GM12878 (cell line): Measurements from ENCODE around the gene MINAR2. TPM values are rescaled to one million over a fixed set of nuclear protein-coding genes. Genes with fewer than 3 reads are reported as not detected.

Experiments
- ATAC-seq: fragments of 200-7000 bp; cut with Tn5 transposase; 3 replicates; pipeline ENCODE4 v1.9.1; 2020; ENCODE audit warnings: mild to moderate bottlenecking, moderate library complexity
- Bru-seq: library from RNA; stranded (reverse); fragments of 400-500 nt; gene quantifications from one replicate; lab custom pipeline; 2021; lab: Mats Ljungman, UMichigan
- BruChase-seq, 2 experiments: library from RNA; stranded (reverse); fragments of 400-500 nt; gene quantifications; one replicate each; lab custom pipeline; 2021; lab: Mats Ljungman, UMichigan
- BruUV-seq: library from RNA; stranded (reverse); fragments of 400-500 nt; replicated peaks from 2 replicates; lab custom pipeline; 2021; lab: Mats Ljungman, UMichigan
- CTCF ChIA-PET: fragments of 300-600 bp; sonication (Branson Sonifier 250); formaldehyde crosslinking; extraction: SDS; loops from one replicate; lab custom pipeline; 2021; ENCODE audit warnings: inconsistent platforms; lab: Yijun Ruan, JAX
- POLR2A ChIA-PET: fragments of 350-600 bp; formaldehyde crosslinking; extraction: SDS; loops from one replicate; lab custom pipeline; 2021; ENCODE audit warnings: inconsistent platforms; lab: Charles Lee
- RAD21 ChIA-PET: fragments of 300-600 bp; sonication (Branson Sonifier 250); formaldehyde crosslinking; loops from one replicate; lab custom pipeline; 2023; ENCODE audit warnings: antibody characterized with exemption; ENCODE audit not compliant: unreplicated experiment; lab: Charles Lee
- SMC1A ChIA-PET: fragments of 300-600 bp; sonication (Branson Sonifier 250); formaldehyde crosslinking; loops from one replicate; lab custom pipeline; 2023; ENCODE audit not compliant: unreplicated experiment, uncharacterized antibody; lab: Charles Lee
- DNase-seq: peaks from one replicate; pipeline ENCODE4 v3.0.0-alpha.2; 2011; ENCODE audit warnings: low read depth, low spot score
- FAIRE-seq: peaks from 3 replicates; lab custom pipeline; 2011; peaks lifted over from hg19 to GRCh38; lab: Jason Lieb, UNC
- H2AFZ ChIP-seq: 2 replicates; pipeline ENCODE4 v1.6.0; 2011; ENCODE audit warnings: low read depth, low read length, control low read depth; ENCODE audit not compliant: control insufficient read depth
- H3K27ac ChIP-seq: 2 replicates; pipeline ENCODE4 v1.5.1; 2011; ENCODE audit warnings: control low read depth; ENCODE audit not compliant: control insufficient read depth, insufficient read depth
- H3K27me3 ChIP-seq, 2 experiments: replicated peaks in 1 of 2; 2 replicates each; pipeline versions ENCODE4 v1.6.0 to v1.6.1; 2011; ENCODE audit warnings: low read length in 1 of 2; ENCODE audit not compliant: control insufficient read depth in 2 of 2, insufficient read depth in 2 of 2
- H3K36me3 ChIP-seq, 2 experiments: 2 replicates each; pipeline ENCODE4 v1.5.1; 2011; ENCODE audit warnings: low read length in 1 of 2; ENCODE audit not compliant: control insufficient read depth in 2 of 2, insufficient read depth in 2 of 2
- H3K4me1 ChIP-seq: 2 replicates; pipeline ENCODE4 v1.6.1; 2011; ENCODE audit warnings: mild to moderate bottlenecking, low read length, moderate library complexity, mixed read lengths; ENCODE audit not compliant: control insufficient read depth, insufficient read depth
- H3K4me2 ChIP-seq: 2 replicates; pipeline ENCODE4 v1.6.0; 2011; ENCODE audit warnings: control low read depth; ENCODE audit not compliant: control insufficient read depth, insufficient read depth
- H3K4me3 ChIP-seq: fragments of 200-600 bp; sonication (generic); 2 replicates; pipeline ENCODE4 v1.5.1; 2016
- H3K79me2 ChIP-seq: 2 replicates; pipeline ENCODE4 v1.6.0; 2011; ENCODE audit warnings: low read length; ENCODE audit not compliant: control insufficient read depth, insufficient read depth
- H3K9ac ChIP-seq: 2 replicates; pipeline ENCODE4 v1.8.0; 2011; ENCODE audit warnings: low read length, control low read depth, mixed read lengths; ENCODE audit not compliant: control insufficient read depth, insufficient read depth
- H3K9me3 ChIP-seq: replicated peaks from 3 replicates; pipeline ENCODE4 v1.5.1; 2011; ENCODE audit warnings: mild to moderate bottlenecking, low read length; ENCODE audit not compliant: control insufficient read depth, insufficient read depth
- H4K20me1 ChIP-seq: 2 replicates; pipeline ENCODE4 v1.6.0; 2011; ENCODE audit not compliant: control insufficient read depth, insufficient read depth
- EP300 ChIP-seq, 2 experiments: fragments of 150-350 bp in 1 of 2; IDR thresholded peaks; 2 replicates each; pipeline ENCODE4 v1.6.1; 2011 to 2012; ENCODE audit warnings: low read depth in 2 of 2, low read length in 2 of 2, borderline replicate concordance in 1 of 2, improper control_type of control experiment in 1 of 2, inconsistent platforms in 1 of 2; ENCODE audit not compliant: control insufficient read depth in 1 of 2
- GABPA ChIP-seq: IDR thresholded peaks from 2 replicates; pipeline ENCODE4 v1.6.1; 2014; ENCODE audit warnings: antibody characterized with exemption, low read depth, mild to moderate bottlenecking, inconsistent platforms
- MEF2B ChIP-seq: fragments of 450-650 bp; IDR thresholded peaks from 2 replicates; pipeline ENCODE4 v1.6.1; 2018; ENCODE audit warnings: mild to moderate bottlenecking, moderate library complexity; ENCODE audit not compliant: partially characterized antibody, poor library complexity, severe bottlenecking
- MTA3 ChIP-seq: IDR thresholded peaks from 2 replicates; pipeline ENCODE4 v1.6.1; 2012; ENCODE audit warnings: low read length, inconsistent platforms, borderline replicate concordance
- PAX8 ChIP-seq: fragments of 450-650 bp; IDR thresholded peaks from 2 replicates; pipeline ENCODE4 v1.6.1; 2017; ENCODE audit warnings: mild to moderate bottlenecking, moderate library complexity
- RB1 ChIP-seq: fragments of 450-650 bp; formaldehyde crosslinking; IDR thresholded peaks from 2 replicates; pipeline ENCODE4 v1.6.1; 2017; ENCODE audit warnings: mild to moderate bottlenecking, borderline replicate concordance
- RCOR1 ChIP-seq: conservative IDR thresholded peaks from 2 replicates; pipeline ENCODE4 v1.6.1; 2012; ENCODE audit warnings: low read depth, low read length, improper control_type of control experiment
- SIX5 ChIP-seq: IDR thresholded peaks from 2 replicates; pipeline ENCODE4 v1.6.1; 2011; ENCODE audit warnings: mild to moderate bottlenecking, low read depth, low read length, moderate library complexity; ENCODE audit not compliant: severe bottlenecking
- SMARCA5 ChIP-seq: fragments of 450-650 bp; IDR thresholded peaks from 2 replicates; pipeline ENCODE4 v1.6.1; 2017; ENCODE audit warnings: mild to moderate bottlenecking
- SP1 ChIP-seq: IDR thresholded peaks from one replicate; pipeline ENCODE4 v1.6.1; 2011; ENCODE audit warnings: low read depth, low read length
- SUZ12 ChIP-seq: fragments of 200-600 bp; sonication (generic); IDR thresholded peaks from one replicate; pipeline ENCODE4 v1.6.1; 2018; ENCODE audit warnings: antibody characterized with exemption, mild to moderate bottlenecking; ENCODE audit not compliant: unreplicated experiment
- WRNIP1 ChIP-seq: IDR thresholded peaks from 2 replicates; pipeline ENCODE4 v1.6.1; 2011; ENCODE audit warnings: low read depth, low read length, improper control_type of control experiment, borderline replicate concordance
- WGBS: methylation state at CpG from one replicate; pipeline ENCODE4 v1.1.6; 2016; ENCODE audit warnings: low lambda C conversion rate; ENCODE audit not compliant: insufficient replicate concordance, insufficient coverage; ENCODE audit errors: missing lambda C conversion rate; 5-methylcytosine and 5-hydroxymethylcytosine counted together
- in situ Hi-C: fragments of 300-500 bp; cut with MboI; formaldehyde crosslinking; loops from 9 replicates; pipeline ENCODE4 v1.14.3; 2018; ENCODE audit warnings: mixed read lengths
- intact Hi-C: fragments of 100-400 bp; cut with micrococcal nuclease; formaldehyde crosslinking; loops from one replicate; pipeline ENCODE4 v1.14.2; 2022; ENCODE audit not compliant: unreplicated experiment
- long read RNA-seq, 2 experiments: library from polyadenylated mRNA; unstranded; transcript quantifications; one replicate each; pipeline ENCODE4 v2.0.0, GENCODE V29; 2019 to 2020
- polyA minus RNA-seq, 3 experiments: library from RNA; depleted of rRNA, polyadenylated mRNA; stranded (reverse); fragments of >200 nt; gene quantifications; 2 replicates each; pipeline ENCODE4 v1.2.3, GENCODE V29; 2011
- polyA plus RNA-seq, 11 experiments: library from polyadenylated mRNA; depleted of rRNA in 4 of 11; unstranded in 6 of 11; stranded (reverse) in 5 of 11; fragments of >200 nt; fragmentation: Nextera tagmentation in 4 of 11; fragmentation: Illumina TruSeq in 1 of 11; extraction: Ambion mirVana in 4 of 11; extraction: Trizol in 1 of 11; gene quantifications; 1 replicate in 1 of 11; 2 replicates in 10 of 11; pipeline versions ENCODE4 v1.2.1 to v1.2.3, GENCODE V29; 2011 to 2016; ENCODE audit warnings: inconsistent platforms in 2 of 11, missing spikeins in 2 of 11, low read depth in 1 of 11
- total RNA-seq, 4 experiments: library from RNA; depleted of rRNA in 3 of 4; stranded (reverse); fragments of >200 nt in 3 of 4; fragmentation: Illumina TruSeq in 1 of 4; extraction: Trizol in 1 of 4; gene quantifications; 2 replicates each; pipeline versions ENCODE4 v1.2.1 to v1.2.3, GENCODE V29; 2013 to 2021
- TF ChIP-seq, protein P1 (sequence below): fragments of 450-650 bp; formaldehyde crosslinking; IDR thresholded peaks from 2 replicates; pipeline ENCODE4 v1.5.0; 2022; ENCODE audit warnings: mild to moderate bottlenecking, missing genetic modification characterization
- TF ChIP-seq, protein P2 (sequence below): fragments of 450-650 bp; IDR thresholded peaks from 2 replicates; pipeline ENCODE4 v1.6.1; 2017; ENCODE audit warnings: borderline replicate concordance

The MINAR2 gene, protein sequence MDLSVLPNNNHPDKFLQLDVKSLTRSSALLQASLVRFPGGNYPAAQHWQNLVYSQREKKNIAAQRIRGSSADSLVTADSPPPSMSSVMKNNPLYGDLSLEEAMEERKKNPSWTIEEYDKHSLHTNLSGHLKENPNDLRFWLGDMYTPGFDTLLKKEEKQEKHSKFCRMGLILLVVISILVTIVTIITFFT
- not detected in 2 replicates for total RNA-seq (2013; cell fraction: nucleolus; rRNA removed)
- total RNA-seq (2014; rRNA removed) (not detected in 2 replicates), total RNA-seq (2014; rRNA removed; fragmentation: Illumina TruSeq; extraction: Trizol) (not detected in 2 replicates), total RNA-seq (2021) (not detected in 2 replicates), polyA plus RNA-seq (2011; rRNA removed) (0.03 and 0.09 TPM in 2 replicates), polyA plus RNA-seq (2014; fragmentation: Illumina TruSeq; extraction: Trizol) (not detected in 2 replicates), polyA plus RNA-seq (2014; fragmentation: Nextera tagmentation; extraction: Ambion mirVana) (not detected), polyA plus RNA-seq (2014; rRNA removed) (not detected in 2 replicates), polyA plus RNA-seq (2016; fragmentation: Nextera tagmentation; extraction: Ambion mirVana) (under 1 TPM in 1 of 2 experiments, not detected in 1; 0.07 TPM), polyA minus RNA-seq (2011; rRNA and poly(A)+ RNA removed) (not detected in 2 replicates), Bru-seq, nascent RNA (percentile 21 among the genes with signal in this experiment), BruChase-seq, experiment 1, labeled RNA remaining after a 6-hour chase (percentile 16 among the genes with signal in this experiment), BruChase-seq, experiment 2, labeled RNA remaining after a 2-hour chase (percentile 11 among the genes with signal in this experiment)
- polyA plus RNA-seq (2011; ENCODE audit: low read depth): not detected
- polyA plus RNA-seq (2011; cell fraction: cytosol; rRNA removed): 0.02 and 0.03 TPM in 2 replicates
- not detected in 2 replicates for polyA plus RNA-seq (2011; cell fraction: nucleus; rRNA removed)
- polyA plus RNA-seq (2012): not detected in 2 replicates
- polyA minus RNA-seq (2011; cell fraction: cytosol; rRNA and poly(A)+ RNA removed): not detected in 2 replicates
- polyA minus RNA-seq (2011; cell fraction: nucleus; rRNA and poly(A)+ RNA removed): not detected in 2 replicates
- long read RNA-seq, experiment 1: 0 reads
- long read RNA-seq, experiment 2, partial matches to known transcripts: 0 of 1 reads
- long read RNA-seq, experiment 2, other reads (novel, unspliced or antisense): 0 of 1 reads

DNA sequence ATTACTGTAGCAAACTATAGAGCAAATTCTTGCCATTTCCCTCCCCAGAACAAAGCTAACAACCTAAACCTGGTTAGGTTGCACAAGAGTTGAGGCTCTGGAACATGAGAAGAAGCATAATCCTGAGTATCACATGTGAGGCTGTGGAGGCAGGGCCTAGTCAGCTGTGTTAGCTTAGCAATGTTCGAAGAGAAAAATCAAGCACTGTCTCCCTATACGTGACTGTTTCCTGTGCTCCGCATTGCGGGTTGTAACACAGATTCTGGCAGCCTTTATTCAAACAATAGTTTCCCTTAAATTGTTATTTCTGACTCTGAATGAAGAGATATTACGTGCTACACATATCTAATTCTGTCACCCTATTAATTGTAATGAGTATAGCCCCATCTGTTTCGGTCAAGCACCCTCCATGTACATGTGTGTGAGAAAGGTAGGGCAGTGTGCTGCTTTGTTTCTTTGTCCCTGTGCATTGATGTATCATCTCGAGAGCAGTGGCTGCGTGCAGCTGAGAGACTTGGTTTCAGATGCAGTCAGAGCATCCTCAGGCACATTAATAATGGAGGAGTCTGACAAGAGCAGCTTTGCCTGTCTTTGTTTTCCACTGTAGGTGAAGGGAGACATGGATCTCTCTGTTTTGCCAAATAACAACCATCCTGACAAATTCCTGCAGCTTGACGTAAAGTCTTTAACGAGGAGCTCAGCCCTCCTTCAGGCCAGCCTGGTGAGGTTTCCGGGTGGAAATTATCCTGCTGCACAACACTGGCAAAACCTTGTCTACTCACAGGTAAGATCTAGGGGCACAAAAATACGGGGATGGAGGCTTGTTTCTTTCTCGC is at the start of gene MINAR2:
TSS of gene MINAR2 (plus strand) at position 523 of the 836 bp plus-strand sequence. CDS start at position 620, 97 bp downstream.
- H3K9ac ChIP-seq: no peak within 1 kb of the TSS
- in situ Hi-C loops: no loop called here
- H4K20me1 ChIP-seq: no peaks in the 10 kb centered on the region
- no TSS peak for BruUV-seq
- H2AFZ ChIP-seq: no peak within 1 kb of the TSS
- H3K36me3 ChIP-seq: no peaks in the 10 kb centered on the region
- FAIRE-seq: no peak
- no peak within 1 kb of the TSS for H3K4me2 ChIP-seq
- WGBS: 40% methylated on average over 13 of the region's 13 CpGs
- H3K79me2 ChIP-seq: no peaks in the 10 kb centered on the region
- intact Hi-C loops: no loop called here
- no peak within 1 kb of the TSS for H3K27ac ChIP-seq
- ChIA-PET RAD21 (no interaction called here), SMC1A (no interaction called here), POLR2A (no interaction called here), CTCF (interaction anchor here (1.1 to 1.3 kb wide), 2 partner anchors 20 to 22 kb away, joined by 3 to 5 read pairs; no protein-coding TSS in a partner anchor)
- no peaks in the 10 kb centered on the region for H3K4me1 ChIP-seq
- no peaks in the 10 kb centered on the region for H3K27me3 ChIP-seq
- no peak within 1 kb of the TSS for H3K4me3 ChIP-seq
- H3K9me3 ChIP-seq: no peaks in the 10 kb centered on the region
- DNase-seq: no peak
- ATAC-seq: peak; percentile 92
- TF ChIP-seq RCOR1 (no peak), SUZ12 (no peak), MEF2B (no peak), EP300 (IDR thresholded peaks at IDR 0.05; ENCODE audit: borderline replicate concordance in 1 of 2, control insufficient read depth in 1 of 2, low read depth in 2 of 2, low read length in 2 of 2) (no peak), PAX8 (no peak), SMARCA5 (no peak), MTA3 (no peak), SIX5 (no peak), GABPA (no peak), WRNIP1 (no peak), SP1 (no peak), RB1 (no peak)
- TF ChIP-seq, protein P1, sequence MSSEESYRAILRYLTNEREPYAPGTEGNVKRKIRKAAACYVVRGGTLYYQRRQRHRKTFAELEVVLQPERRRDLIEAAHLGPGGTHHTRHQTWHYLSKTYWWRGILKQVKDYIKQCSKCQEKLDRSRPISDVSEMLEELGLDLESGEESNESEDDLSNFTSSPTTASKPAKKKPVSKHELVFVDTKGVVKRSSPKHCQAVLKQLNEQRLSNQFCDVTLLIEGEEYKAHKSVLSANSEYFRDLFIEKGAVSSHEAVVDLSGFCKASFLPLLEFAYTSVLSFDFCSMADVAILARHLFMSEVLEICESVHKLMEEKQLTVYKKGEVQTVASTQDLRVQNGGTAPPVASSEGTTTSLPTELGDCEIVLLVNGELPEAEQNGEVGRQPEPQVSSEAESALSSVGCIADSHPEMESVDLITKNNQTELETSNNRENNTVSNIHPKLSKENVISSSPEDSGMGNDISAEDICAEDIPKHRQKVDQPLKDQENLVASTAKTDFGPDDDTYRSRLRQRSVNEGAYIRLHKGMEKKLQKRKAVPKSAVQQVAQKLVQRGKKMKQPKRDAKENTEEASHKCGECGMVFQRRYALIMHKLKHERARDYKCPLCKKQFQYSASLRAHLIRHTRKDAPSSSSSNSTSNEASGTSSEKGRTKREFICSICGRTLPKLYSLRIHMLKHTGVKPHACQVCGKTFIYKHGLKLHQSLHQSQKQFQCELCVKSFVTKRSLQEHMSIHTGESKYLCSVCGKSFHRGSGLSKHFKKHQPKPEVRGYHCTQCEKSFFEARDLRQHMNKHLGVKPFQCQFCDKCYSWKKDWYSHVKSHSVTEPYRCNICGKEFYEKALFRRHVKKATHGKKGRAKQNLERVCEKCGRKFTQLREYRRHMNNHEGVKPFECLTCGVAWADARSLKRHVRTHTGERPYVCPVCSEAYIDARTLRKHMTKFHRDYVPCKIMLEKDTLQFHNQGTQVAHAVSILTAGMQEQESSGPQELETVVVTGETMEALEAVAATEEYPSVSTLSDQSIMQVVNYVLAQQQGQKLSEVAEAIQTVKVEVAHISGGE: no peak
- TF ChIP-seq, protein P2, sequence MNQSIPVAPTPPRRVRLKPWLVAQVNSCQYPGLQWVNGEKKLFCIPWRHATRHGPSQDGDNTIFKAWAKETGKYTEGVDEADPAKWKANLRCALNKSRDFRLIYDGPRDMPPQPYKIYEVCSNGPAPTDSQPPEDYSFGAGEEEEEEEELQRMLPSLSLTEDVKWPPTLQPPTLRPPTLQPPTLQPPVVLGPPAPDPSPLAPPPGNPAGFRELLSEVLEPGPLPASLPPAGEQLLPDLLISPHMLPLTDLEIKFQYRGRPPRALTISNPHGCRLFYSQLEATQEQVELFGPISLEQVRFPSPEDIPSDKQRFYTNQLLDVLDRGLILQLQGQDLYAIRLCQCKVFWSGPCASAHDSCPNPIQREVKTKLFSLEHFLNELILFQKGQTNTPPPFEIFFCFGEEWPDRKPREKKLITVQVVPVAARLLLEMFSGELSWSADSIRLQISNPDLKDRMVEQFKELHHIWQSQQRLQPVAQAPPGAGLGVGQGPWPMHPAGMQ: no peak
